Measurements from ENCODE around the gene AQR.

GRCh38 chr15:34889476-34889875 is 80.1 kb downstream of the AQR start:
- TF ChIP-seq REST (IDR thresholded peaks at IDR 0.05; ENCODE audit: insufficient replicate concordance, low read depth) (no peak), CTCF (IDR thresholded peaks at IDR 0.05; ENCODE audit: insufficient read depth, low read length) (no peak), POLR2AphosphoS5 (IDR thresholded peaks at IDR 0.05; ENCODE audit: low read depth) (no peak), GABPA (IDR thresholded peaks at IDR 0.05; ENCODE audit: low read depth) (no peak)

Measured in HL-60 (cell line).